ENCODE data around the gene CELA2A.

The CELA2A gene

DNA sequence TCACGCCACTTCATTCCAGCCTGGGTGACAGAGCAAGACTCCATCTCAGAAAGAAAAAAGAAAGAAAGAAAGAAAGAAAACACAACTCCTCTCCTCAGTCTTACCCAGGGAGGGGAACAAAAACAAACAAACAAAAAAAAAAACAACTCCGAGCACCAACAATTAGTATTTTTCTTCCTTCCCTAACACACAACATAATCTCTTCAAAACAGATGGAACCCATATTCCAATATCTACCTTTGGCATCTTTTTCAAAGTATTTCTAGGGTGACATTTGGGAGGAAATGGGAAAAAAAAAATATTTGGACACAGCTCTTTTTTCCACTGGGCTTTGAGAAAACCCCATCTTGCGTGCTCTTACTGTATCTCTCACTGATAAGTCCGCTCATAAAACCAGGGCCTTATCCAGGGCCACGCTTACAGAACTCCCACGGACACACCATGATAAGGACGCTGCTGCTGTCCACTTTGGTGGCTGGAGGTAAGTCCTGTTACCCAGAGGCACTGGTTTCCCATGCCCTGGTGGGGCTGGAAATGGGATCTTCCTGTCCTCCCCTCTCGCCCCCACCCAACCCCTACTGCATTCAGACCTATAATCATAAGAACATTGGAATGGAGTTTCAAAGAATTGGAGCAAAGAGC lies at the start of gene CELA2A:
TSS of gene CELA2A (plus strand) at position 420 of the 642 bp plus-strand sequence. CDS start at position 442, 22 bp downstream.
- DNase-seq (ENCODE audit: low spot score), result no peak

DNA sequence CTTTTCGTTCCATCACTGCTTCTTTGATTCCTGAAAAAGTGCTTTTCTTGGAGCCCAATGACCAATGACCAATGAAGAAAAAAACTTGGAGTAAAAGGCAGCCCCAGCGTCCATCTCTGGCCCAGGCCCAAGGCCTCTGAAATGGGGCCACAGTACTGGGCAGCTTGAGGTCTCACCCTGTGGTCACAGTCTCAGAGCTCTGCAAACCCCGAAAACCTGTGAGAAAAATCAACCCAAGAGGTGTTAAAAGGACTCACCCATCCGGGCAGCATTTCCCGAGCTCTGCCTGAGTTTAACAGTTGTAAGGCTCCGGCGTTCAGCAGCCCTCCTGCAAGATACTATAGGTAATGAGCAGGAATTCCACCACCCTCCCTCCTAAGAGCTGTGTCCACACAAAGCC lies 49.0 kb upstream of the CELA2A start:
- DNase-seq (ENCODE audit: low spot score), result no peak

DNA sequence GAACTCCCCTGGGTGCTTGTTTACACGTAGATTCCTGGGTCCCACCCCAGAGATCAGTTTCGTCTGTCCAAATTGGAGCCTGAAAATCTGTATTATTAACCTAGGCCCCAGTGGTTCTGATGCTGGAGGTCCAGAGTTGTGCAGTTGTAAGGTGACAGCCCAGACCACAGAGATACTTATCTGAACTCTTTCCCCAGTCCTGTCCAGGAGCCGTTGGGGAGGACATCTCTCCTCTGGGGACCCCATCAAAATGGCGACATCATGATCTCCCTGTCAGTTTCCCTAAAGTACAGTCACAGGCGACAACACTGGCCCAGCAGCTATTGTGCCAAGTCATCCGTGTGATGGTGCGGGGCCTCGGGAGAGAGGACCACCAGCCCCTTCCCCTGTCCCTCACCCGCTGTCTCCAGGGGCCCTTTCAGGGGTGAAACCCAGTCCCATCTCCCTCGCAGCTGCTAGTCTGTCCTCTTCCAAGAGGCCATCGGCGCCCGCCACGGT lies 47.6 kb upstream of the CELA2A start:
- no peak for DNase-seq (ENCODE audit: low spot score)

DNA sequence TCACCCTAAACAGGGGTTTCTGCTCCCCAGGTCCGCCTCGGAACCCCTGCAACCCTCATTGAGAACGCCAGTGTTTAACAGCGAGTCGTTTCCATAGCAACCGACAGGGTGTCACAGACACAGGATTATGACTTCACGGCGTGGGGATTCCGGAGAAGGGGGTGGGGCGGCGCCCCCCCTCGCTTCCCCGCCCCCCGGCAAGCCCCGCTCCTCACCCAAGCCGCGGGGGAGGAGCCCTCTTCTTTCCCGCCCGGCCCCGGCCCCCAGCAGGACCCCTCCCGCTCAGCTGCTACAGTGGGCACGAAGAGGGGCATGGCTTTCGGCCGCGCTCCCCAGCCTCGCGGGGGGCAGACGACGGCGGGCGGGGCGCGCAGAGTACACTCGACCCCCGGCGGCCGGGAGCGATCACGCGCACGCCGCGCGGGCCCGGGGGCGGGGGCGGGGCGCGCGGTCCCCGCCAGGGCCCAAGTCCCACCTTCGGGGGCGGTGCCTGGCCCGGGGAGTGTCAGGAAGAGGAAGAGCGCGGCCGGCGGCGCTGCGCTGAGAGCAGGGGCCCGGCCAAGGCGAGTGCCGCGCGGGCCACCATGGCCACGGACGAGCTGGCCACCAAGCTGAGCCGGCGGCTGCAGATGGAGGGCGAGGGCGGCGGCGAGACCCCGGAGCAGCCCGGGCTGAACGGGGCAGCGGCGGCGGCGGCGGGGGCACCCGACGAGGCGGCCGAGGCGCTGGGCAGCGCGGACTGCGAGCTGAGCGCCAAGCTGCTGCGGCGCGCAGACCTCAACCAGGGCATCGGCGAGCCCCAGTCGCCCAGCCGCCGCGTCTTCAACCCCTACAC lies 46.9 kb upstream of the CELA2A start, which contains the start of gene EFHD2:
TSS of gene EFHD2 (plus strand) at position 501 of the 835 bp plus-strand sequence. CDS start at position 585, 84 bp downstream.
- peak; percentile 94 for DNase-seq (ENCODE audit: low spot score)

DNA sequence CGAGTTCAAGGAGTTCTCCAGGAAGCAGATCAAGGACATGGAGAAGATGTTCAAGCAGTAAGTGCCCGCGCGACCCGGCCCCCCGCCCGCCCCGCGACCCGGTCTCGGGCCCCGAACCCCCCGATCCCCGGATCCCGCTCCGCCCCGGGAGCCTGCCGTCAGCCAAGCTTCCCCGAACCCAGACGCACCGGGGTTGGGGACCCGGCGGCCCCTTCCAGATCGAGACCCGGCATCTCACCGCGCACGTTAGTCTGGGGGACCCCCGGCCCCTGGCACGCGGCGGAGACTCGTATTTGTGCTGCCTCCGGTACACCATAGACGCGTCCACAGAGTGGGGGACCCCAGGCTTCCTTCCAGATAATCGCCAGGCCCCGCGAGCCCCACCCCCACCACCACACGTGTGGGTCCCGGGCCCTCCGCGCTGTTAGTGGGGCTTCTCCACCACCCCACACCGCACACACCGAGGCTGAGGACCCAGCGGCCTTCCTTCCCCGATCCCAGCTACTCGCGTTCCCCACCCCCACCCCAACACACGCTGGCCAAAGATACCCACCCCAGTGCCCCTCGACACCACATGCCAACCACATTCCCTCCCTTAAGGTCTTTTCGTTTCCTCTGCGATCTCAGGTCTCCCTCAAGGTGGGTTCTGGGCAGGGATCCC lies 46.2 kb upstream of the CELA2A start:
- DNase-seq (ENCODE audit: low spot score), result peak; percentile 29

DNA sequence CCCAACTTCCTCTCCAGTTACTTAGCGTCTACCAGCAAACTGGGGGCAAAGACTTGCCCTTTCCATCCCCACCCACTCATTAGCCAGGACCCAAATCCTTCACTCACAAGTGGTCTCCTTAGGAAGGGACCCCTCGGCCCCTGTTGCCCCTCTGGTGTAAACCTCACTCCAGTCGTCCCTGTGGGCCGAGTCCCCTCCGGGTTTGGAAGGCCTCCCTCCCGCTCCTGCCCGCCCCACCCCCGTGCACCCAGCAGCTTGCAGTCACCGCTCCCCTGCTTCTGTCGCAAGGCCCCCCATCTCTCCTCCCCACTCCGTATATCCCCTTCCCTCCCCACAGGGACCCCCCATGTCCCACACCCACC lies 45.7 kb upstream of the CELA2A start:
- no peak for DNase-seq (ENCODE audit: low spot score)

DNA sequence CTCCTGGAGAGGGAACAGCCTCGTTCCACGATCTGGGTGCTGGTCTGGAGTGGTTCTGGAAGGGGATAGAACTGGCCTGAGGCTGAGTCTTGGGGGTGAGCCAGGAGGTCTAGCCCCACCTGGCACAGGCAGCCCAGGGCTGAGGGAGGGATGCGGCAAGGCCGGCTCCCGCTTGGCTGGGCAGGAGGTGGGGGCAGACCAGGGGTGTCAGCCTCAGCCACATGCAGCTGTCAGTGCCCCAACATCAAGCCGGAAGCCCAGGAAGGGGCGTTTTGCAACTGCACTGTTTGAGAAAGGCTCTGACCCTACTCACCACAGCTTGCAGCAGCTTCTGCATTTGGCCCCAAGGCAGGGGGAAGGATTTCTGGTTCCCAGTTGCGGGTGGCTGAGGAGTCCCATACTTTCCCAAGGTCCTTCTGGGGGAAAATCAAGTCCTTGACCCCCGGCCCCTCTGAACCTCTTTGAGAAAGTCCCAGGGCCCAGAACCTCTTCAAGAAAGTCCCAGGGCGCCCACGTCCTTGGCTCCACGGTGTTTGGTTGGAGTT lies 44.9 kb upstream of the CELA2A start:
- DNase-seq (ENCODE audit: low spot score), result no peak

DNA sequence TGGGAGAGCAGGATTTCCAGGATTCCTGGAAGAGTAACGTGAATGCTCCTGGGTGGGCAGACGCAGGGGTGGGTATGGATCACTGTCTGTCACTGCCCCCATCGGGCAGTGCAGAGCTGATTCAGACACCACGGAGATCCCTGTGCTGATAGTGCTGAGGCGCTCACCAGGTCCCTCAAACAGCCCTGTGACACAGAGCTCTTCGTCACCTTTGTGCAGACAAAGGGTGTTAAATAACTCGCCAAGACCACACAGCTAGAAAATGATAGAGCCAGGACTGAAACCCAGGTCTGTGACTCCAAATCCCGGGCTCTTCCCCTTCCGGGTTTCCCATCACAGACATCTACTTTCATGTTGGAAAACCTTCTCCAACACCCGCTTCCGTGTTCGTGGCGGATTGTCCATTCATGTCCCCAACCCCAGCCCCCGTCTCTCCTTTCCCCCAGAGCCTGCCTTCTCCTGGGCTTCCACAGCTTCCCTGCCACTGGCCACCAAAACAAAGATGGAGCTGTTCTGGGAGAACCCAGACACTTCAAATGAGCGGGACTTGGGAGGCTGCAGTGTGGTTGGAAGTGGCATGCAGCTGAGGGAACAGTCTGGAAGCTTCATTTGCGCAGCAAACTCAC lies 44.2 kb upstream of the CELA2A start:
- no peak for DNase-seq (ENCODE audit: low spot score)

DNA sequence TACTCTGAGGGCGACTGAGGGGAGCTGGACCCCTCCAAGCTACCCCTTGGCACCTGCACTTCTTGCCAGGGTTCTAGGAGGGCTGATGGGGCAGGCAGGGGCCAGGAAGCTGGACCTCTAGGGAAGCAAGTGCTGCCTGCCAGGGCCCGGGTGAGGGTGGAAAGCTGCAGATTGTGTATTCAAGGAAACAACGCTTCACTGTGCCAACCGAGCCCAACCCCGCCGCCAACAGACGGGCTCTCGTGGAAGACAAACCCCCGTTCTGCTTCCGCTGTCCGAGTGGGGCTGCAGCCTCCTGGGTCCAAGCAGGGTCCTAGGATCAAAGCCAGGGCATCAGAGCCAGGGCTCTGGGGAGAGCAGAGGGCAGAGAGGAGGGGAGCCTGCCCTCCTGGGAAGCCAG lies 43.7 kb upstream of the CELA2A start:
- DNase-seq (ENCODE audit: low spot score), result no peak

DNA sequence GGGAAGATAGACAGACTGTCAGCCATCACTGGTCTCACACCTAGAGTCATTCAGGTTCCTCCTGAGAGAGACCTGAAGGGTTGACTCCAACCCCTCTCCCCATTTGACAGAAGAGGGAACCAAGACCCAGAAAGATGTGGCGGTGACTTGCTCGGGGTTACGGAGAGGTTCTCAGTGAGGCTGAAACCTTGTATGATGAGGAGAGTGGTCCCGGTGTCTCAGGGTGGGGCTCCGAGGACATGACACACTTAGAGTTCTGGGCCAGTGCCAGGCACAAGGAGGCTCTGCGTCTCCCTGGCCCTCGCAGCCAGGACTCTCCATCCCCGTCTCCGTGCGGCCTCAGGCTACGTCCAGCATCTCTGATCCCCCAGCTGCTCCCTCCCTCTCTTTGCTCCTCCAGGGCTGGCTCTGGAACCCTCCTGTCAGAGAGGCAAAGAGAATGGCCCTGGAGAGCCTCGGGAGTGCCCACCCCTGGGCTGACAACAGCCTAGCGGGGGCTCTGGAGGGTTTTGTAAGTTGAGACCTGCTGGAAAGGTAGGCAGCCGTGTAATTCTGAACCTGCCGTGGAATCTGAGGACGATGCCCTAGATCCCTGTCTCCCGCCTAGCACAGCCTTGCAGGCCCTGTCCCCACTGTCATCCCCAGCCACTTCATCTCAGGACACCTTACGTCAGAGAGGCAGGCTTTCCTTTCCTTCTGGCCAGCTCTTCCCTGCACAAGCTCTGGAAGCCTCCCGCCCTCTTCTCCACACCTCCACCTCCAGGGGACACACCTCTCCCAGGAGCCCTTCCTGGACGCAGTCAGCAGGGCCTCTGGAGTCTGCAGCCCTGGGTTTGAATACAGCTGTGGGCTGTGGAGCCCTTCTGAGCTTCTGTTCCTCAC lies 42.7 kb upstream of the CELA2A start:
- no peak for DNase-seq (ENCODE audit: low spot score)

DNA sequence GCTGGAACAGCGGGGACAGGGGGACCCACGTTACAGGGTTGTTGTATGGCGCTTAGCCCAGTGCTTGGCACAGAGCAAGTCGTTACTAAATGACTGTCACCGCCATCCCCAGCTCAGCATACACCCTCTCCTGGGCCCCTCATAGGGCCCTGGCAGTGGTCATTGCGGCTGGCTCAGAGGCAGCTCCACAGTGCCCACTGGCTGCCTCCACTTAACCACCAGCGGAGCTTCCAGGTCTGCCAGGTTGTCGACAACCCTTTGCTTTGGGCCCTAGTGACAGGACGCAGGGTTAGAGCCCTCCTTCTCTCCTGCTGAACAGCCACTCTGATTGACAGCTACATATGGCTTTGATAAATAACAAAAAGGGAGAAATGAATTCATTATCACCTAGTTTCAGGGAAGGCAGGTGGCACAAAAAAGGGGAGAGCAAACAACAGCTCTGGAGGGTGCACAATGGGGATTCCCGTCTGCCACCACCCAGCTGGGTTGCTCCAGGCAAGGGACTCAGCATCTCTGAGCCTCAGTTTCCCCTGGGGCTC lies 42.0 kb upstream of the CELA2A start:
- DNase-seq (ENCODE audit: low spot score), result no peak

DNA sequence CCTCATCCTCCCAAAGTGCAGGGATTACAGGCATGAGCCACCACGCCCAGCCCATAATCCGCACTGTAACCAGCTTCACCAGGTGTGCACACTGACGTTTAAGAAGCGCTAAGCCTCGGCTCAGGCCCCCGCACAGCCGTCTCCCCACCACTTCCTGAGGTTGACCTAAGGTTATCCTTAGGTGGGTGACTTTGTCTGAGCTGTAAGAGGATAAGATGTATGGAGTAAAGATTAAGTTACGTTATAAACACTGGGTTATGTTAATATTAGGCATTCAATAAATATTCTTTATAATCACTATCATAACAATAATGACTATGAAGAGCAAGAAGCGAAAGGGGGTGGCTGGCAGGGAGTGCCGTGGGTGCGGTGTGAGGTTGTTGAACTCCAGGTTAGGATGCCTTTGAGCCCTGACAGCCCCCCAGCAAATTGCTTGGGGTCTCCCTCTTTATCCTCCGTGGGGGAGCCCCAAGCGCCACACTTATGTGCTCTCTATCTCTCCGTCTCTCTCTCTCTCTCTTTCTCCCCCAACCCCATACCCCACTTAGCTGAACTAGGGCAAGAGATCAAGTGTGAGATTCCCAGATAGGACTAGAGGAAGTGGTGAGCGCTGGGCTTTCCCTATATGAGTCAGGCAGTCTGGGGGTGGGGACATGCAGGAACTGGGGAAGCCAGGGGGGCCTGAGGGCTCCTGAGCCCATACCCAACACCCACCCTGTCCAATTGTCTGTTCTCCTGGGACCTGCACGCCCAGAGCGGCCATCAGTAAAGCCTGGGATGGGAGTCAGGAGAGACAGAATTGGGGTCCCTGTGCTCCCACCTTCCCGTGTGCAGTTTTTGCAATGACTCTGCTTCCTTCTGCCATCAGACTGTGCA lies 39.2 kb upstream of the CELA2A start:
- DNase-seq (ENCODE audit: low spot score), result peak; percentile 46

DNA sequence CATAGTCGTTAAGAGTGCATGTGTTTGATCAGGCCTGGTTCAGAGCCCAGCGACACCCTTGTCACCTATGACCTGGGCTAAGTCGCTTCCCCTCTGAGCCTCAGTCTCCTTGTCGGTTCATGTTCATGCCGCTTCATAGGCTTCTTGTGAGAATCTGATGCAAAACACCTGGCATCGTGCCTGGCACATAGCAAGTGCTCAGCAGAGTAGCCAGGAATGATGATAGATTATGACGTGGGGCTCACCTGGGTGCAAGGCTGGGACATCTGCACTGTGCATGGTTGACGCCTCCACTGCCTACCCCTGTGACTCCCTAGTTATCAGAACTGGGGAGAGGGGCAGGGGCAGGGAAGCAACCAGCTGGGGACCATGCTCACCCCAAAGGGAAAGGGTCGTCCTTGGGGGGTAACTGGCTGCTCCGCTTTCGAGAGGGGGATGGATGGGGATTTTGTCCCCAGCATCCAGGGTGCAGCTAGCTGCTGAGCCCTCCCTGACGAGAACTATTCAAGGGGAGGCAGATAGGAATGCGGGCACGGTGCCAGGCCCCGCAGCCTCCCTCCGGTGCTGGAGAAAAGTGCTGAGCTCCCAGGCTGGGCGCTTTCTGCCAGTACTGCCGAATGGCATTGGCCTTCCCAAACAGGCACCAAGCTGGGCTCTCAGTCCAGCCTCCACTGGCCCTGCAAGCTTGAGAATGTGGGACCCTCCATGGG lies 37.6 kb upstream of the CELA2A start:
- no peak for DNase-seq (ENCODE audit: low spot score)

DNA sequence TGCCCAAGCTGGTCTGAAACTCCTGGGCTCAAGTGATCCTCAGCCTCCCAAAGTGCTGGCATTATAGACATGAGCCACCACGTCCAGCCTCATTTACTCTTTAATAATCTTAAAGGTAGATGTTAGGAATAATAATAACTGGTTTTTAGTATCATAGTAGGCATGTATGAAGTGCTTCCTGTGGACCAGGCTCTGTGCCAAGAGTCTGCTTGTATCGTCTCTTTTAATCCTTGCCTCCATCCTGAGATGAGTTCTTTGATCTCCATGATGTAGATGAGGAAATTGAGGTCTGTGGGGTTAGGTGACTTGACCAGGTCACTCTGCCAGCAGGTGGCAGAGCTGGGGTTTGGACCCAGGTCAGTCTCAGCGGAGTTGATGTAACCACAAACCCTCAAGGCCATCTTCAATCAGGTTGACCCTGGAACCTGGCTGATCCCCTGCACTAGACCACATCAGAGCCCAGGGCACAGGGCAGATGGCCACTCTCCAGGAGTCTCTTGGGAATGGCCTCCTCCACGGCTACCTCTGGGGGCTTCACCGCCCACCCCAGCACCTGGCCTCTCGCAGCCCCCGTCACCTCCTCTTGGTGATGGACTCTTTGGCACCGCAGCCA lies 35.6 kb upstream of the CELA2A start:
- DNase-seq (ENCODE audit: low spot score), result no peak

DNA sequence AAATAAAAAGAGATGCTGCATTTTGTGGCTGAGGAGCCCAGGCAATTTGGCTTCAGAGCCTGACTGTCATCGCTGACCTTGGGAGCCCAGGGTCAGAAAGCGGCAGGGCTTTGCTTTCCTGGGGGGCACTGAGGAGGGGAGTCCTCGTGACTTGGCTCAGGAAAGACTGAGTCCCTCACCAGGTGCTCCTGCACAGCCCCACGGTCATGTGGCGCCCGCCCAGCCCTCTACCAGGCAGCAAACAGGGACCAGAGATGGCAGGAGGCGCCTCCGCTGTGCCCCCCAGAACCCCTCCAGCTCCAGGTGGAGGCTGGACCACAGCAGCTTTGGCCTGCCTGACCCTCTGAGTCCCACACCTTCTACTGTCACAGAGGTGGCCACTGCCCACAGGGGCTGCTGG lies 33.7 kb upstream of the CELA2A start:
- DNase-seq (ENCODE audit: low spot score), result no peak

DNA sequence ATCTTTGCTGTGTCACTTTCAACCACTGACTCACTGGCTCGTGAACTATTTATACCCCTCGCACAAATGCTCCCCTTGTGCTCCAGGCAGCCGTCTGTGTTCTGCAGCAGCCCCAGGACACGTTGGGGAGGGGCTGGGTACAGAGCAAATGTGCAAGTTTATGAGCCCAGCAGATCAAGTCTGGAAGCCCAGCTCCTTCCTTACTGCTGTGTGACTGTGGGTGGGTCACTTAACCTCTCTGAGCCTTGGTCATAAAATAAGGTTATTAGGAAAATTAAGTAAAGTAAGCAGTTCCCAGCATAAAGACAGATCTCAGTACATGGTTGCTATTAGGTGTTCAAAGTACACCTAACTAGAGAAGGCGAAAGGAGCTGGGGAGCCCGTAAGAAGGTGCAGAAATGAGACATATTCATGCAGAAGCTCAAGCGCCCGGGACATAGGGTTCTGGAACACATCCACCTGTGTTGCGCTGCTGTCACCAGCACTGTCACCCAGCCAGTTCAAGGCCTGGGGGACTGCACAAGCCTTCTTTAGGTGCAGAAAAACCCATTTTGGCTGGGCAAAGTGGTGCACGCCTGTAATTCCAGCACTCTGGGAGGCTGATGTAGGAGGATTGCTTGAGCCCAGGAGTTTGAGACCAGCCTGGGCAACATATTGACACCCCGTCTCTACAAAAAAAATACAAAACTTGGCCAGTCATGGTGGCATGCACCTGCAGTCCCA lies 33.0 kb upstream of the CELA2A start:
- DNase-seq (ENCODE audit: low spot score), result no peak

DNA sequence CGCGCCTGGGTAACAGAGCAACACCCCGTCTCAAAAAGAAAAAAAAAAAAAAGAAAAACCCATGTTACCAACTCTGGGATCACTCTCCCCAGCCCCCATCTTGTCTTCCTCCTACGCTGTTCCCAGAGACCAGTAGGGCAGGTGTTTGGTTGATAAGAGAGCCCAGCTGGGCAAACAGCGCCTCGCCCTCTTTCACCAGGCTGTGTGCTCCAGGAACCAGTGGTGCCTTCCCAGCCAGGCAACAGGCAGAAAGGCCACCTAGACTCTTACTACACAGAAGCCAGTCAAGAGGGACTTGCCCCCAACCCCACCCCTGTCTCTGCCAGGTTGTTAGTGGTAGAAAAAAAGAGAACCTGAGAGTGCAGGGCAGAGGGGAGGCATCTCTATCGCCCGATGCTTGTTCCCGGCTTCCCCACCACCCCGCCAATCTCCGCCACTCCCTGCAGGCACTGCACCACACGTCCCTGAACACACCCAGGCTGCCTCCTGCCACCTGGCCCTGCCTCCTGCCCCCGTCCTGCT lies 32.3 kb upstream of the CELA2A start:
- DNase-seq (ENCODE audit: low spot score), result no peak

DNA sequence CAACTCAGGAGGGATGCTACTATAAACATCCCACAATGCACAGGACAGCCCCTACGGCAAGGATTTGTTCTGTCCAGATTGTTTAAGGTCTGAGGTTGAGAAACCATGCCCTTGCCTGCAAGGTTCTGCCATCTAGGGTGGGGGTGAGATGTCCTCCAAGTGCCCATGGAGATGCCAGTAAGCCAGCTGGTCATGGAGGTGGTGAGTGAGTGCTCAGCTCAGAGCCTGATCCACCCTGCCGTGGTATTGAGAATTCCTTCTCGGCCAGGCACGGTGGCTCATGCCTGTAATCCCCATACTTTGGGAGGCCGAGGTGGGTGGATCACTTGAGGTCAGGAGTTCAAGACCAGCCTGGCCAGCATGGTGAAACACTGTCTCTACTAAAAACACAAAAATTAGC lies 31.6 kb upstream of the CELA2A start:
- DNase-seq (ENCODE audit: low spot score), result no peak

Data from AG20443 (cell line).